ENCODE data around the gene PTGFR. TPM values are rescaled to one million over a fixed set of nuclear protein-coding genes. Genes with fewer than 3 reads are reported as not detected.

Gene PTGFR
- polyA plus RNA-seq, 1 donor = 44.3 TPM

Other genes starting within 250 kb of the PTGFR start
- 1.7 TPM for gene IFI44L, start 129.5 kb downstream of the PTGFR start, polyA plus RNA-seq (ENCODE audit: insufficient read length)
- 8.5 TPM for gene IFI44, start 158.9 kb downstream of the PTGFR start, polyA plus RNA-seq (ENCODE audit: insufficient read length)

Data from hindlimb muscle (tissue), 1 donor.